GM18520 (cell line): ENCODE data around the gene ZXDC.

ENCODE experiments used
- ATAC-seq: cut with Tn5 transposase; IDR thresholded peaks from one replicate; pipeline ENCODE4 v1.9.1; 2021; ENCODE audit not compliant: unreplicated experiment

The ZXDC gene

DNA sequence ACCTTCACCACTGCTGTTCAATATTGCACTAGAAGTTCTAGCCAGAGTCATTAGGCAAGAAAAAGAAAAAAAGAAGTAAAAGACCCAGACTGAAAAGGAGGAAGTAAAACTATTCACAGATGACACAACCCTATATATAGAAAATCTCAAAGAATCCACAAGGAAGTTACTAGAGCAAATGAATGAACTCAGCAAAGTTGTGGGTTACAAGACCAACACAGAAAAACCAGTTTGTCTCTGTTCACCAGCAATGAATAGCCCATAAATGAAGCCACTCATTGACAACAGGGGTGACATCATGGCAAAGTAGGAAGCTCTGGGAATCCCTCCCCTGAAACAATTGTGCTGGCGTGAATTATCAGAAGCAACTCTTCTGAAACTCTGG, 76.3 kb downstream of the ZXDC start:
- ATAC-seq = no peak

DNA sequence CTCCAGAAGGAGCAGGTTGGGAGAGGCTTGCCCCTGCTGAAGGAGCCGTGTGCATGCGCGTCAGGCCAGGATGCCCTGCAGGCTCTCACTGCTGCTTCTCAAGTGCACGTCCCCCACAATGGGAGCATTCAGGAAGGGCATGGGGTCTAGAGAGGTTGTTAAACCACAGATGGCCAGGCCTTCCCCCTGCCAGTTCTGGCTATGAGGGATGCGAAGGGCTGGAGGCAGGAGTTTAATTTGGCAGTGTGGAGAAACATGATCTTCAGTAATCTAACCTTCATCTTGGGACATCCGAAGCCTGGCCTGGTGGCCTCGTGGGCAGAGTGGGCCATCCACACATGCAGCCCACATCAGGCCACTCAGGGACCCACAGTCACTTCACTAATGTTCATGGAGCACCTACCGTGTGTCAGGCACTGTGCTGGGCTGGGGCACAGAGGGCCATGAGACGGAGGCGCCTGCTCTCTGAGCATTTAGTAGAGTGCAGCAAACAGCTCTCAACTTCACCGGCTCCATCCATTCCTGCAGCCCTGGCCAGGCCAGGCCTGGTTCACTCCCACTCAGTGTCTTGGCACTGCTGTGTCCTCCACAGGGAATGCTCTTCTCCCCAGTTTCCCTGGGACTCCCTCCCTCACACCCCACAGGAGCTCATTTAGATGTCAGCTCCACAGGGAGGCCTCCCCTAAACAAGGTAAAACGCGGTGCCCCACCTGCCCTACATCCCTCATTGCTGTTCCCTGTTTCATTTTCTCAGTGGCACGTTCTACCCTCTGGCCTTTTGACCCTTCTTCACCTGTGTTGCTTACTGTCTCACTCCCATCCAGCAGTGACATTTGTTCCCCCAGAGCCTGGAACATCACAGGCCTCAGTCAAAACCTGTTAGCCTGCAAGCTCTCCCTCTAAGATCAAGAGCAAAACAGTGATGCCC, 77.0 kb downstream of the ZXDC start:
- ATAC-seq = no peak

DNA sequence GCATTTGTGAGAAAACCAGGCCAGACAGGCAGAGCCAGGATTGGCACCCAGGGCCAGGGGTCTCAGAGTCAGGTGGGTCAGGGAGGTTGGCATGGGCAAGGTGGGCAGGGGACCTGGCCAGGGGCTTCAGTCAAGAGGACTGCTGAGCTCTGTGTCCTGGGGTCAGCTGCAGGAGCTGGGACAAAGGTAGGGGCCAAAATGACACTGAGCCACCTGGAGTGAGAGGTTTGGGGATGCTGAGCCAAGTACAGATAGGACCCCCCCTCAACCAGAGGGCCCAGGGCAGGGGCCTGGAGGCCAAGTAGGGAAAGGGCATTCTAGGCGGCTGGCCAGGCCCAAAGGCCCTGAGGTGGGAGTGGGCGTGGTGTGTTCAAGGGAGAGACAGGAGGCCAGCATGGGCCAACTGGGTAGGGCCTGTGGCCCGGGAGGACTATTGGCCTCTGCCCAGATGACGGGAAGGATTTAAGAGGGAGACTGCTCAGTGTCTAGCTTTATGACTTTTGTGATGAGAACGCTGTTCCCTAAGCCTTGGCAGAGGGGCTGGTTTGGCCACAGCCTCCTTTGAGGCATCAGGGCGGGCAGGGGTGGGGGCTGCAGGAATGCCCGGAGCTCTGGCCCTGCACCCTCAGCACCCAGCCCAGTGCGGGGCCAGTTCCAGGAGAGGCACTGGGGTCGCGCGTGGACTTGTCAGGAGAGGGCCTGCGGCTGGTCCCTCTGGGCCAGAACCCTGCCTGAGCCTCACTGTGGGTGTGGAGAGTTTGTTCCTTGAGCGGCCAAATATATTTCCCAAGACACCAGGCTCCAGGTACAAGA, 77.9 kb downstream of the ZXDC start:
- no peak for ATAC-seq

DNA sequence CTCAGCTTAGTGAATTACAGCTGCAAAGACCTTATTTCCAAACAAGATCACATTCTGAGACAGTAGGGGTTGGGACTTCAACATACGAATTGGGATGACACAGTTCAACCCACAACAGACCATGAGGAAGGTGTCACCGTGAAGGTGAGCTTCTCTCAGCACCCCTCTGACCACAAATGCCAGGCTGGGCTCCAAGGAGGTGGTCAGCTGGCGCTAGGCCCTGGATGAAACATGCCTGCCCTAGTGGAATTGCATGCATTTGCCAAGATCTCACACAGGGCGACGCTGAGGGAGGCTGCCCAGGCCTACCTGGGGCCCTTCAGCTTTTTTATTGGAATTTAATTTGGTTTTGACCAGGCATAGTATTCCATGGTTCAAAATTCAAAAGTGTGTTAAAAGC, 79.2 kb downstream of the ZXDC start:
- no peak for ATAC-seq

DNA sequence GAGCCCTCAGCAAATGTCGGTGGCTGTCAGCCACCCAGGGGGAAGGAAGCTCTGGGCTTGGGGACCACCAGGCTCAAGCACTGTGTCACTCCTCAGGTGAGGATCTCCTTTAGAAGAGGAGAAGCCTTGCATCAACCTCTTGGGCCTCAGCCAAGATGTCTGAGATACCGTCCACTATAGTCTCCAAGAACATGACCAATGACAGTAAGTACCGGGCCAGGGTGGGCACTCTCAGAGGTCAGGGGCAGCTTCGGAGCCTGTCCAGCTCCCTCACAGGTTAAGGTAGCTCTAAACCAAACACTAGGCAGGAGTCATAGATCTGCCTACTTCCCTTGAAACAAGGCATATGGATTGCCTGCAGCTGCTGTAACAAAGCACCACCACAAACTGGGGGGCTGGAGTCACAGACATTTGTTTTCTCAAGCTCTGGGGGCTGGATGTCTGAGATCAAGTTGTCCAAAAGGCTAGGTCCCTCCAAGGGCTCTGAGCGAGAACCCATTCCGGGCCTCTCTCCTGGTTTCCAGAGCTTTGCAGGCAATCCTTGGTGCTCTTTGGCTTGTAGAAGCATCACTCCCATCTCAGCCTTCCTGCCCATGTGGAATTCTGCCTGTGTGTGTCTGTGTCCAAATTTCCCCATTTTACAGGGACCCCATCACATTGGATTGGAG, 79.7 kb downstream of the ZXDC start:
- no peak for ATAC-seq

DNA sequence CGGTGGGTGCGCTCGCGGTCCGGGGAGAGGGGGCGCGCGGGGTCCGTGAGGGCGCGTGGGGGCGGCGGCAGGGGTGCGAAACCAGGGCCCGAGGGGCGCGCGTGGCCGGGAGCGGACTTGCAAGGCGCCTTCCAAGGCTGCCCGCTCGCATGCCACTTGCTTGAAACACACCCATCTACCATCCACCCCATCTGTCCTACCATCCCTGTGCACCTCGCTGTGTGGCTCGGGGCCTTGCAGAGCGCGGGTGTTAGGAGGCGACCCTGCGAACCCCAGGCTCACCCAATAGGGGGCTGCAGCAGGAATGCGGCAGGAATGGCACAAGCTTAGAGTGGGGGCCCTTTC, 80.7 kb downstream of the ZXDC start:
- ATAC-seq = no peak

DNA sequence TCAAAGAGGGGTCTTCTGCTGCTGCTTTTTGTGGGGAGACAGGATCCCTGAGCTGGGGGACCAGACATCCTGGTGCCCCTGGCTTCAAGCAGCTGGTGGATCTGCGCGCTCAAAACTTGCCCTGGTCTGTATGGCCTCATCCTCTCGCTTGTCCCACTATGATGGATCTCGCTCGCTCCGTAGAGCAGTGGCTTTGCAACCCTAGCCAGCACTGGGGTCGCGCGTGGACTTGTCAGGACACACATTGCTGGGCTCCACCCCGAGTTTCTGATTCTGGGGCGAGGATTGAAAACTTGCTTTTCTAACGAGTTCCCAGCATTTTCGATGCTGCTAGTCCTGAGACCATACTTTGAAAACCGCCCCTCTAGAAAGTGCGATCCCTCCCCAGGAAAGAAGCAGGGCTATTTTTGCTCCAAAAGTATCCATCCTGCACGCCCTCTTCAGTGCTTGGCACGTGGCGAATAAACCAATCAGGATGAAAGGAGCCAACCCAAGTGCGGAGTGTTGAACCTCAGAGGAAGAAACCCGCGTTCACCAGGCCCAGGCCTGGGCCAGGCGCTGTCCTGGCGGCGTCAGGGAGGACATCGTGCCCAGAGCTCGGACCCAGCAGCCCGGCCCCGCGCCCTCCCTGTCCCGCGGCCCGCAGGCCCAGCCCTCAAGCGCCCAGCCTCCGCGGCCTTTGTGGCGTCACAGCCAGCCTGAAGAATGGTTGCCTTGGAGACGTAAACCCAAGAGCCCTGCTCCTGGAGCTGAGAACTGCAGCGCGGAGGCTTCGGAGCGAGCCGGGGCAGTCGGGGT, 81.3 kb downstream of the ZXDC start, which contains the start of gene CFAP100:
TSS of gene CFAP100 (plus strand) at position 731 of the 798 bp plus-strand sequence. CDS start 1,092 bp downstream, outside the sequence.
- no peak for ATAC-seq

DNA sequence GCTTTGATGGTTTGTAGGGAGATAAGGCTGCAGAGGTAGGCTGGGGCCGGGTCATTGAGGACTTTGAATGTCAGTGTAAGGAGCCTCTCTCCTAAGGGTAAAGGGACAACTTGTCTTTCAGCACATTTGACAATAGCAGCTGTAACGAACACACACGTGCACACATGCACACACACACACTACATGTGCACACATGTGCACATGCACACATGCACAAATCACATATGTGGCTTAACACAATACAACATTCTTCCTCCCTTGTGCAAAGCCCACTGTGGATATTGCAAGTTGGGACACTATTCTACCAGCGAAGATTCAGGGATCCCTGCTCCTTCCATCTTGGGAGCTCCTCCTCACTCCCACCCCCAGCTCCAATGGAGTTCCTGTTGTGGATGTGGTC, 82.1 kb downstream of the ZXDC start:
- no peak for ATAC-seq

DNA sequence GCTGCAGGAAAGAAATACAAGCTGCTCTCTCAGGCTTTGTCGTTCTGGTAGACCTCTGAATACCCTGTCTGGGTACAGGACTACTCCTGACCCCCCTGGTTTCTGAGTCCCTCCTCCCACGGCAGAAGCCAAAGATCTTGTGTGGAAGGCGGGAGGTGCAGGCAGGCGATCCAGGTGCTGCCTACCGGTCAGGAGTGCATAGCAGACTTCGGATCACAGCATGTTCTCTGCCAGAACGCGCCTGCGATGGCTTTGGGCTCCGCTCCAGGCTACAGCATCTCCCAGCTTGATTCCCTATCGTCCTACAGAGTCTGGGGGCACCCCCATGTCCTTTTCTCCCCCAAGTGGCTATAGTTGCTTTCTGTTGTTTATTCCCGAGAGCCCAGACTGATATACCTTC, 83.4 kb downstream of the ZXDC start:
- ATAC-seq = no peak

DNA sequence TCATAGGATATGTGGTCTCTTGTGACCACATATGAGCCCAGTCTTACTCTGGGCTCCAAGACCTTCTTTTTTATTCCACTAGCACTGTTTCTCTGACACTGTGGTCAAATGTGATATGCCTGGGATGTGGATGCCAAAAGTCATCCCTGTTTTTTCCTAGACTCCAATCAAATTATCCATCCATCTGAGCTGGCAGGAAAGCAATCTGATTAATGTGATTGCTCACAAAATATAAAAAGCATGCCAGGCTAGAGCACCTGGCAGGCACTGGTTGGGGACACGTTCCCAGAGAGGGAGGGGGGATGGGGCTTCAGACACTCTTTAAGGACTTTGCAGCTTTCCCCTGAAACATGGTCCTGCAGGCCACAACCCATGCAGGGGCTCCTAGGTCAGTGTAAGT, 84.1 kb downstream of the ZXDC start:
- no peak for ATAC-seq

DNA sequence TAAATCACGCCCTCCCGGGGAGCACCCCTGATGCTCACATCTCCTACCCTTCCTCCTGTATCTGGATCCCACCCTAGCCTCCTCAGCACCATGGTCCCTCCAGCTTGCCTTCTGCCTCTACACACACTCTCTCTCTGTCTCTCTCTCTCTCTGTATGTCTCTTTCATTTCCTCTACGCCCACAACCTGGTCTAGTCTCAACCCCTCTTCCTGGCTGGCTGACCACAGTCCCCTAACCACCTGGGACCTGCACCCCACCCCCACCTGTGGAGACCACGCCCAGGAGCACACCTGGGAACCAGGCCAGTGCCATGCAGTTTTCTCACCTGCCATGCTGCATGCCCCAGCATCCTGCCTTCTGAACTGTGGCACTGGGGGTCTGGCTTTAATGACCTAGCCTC, 84.9 kb downstream of the ZXDC start:
- no peak for ATAC-seq

DNA sequence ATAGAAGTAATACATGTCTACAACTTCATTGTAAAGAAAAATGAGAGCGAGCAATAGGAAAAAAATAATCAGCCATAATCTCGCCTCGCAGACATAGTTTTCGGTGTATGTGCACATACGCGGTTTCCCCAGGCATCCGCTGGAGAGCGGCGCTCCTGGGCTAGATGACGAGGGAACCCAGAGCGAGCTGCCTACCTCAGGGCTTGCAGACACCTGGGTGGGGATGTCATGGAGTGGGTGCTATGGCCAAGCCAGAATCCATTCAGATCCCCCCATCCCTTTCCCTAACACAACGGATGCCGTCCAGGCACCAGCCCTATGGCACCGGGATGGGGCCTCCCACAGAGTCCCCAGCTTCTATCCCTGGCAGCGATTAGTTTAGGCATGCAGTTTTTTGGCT, 85.5 kb downstream of the ZXDC start:
- no peak for ATAC-seq

DNA sequence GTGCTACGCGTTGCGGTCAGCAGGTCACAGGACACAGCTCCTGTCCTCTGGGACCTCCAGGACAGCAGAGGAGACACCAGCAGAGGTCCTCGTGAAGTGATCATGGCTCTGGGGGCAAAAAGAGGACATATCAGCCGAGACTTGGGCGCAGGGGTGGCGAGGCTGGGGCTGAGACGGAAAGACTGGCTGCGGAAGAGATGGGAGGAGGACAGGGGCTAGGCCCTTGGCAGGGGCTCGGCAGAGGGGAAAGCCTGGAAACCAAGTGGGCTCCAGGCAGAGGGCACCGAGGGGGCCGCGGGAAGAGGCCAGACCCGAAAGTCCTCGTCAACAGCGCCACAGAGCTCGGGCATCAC, 85.9 kb downstream of the ZXDC start:
- ATAC-seq = no peak

DNA sequence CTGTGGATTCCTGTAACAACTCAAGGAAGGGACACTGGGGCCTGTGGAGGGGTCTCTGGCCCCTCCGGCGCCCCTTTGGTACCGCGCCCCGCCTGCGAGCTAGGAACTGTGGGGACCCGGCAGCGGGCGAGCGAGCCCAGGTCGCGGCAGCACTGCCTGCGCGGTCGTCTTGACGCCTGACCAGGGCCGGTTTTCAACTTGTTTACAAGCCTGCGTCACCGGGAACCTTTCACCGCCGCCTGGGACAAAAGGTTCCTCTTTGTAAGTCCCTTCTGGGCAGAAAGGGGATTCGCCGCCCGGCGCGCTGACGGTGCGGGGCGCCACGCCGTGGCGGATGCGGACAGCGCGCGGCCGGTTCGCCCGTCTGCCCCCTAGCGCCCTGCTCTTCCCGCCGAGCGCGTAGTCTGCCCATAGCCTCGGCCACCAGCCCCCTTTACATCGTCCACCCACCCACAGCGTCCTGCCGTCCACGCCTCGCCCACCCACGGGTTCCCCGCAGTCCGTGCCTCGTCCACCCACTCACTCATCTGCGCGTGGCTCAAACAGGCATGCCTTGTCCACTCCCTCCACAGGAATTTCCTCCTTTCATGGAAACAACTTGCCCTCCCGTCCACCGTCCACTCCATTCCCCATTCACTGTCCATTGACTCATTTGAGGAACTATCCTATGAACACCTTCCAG, 86.4 kb downstream of the ZXDC start:
- ATAC-seq = no peak
